Measurements from ENCODE around the gene PRKAB2.

GRCh38 chr1:147105909-147106308, 66.4 kb downstream of the PRKAB2 start:
- TF ChIP-seq, protein P1, sequence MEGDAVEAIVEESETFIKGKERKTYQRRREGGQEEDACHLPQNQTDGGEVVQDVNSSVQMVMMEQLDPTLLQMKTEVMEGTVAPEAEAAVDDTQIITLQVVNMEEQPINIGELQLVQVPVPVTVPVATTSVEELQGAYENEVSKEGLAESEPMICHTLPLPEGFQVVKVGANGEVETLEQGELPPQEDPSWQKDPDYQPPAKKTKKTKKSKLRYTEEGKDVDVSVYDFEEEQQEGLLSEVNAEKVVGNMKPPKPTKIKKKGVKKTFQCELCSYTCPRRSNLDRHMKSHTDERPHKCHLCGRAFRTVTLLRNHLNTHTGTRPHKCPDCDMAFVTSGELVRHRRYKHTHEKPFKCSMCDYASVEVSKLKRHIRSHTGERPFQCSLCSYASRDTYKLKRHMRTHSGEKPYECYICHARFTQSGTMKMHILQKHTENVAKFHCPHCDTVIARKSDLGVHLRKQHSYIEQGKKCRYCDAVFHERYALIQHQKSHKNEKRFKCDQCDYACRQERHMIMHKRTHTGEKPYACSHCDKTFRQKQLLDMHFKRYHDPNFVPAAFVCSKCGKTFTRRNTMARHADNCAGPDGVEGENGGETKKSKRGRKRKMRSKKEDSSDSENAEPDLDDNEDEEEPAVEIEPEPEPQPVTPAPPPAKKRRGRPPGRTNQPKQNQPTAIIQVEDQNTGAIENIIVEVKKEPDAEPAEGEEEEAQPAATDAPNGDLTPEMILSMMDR (IDR thresholded peaks at IDR 0.05; ENCODE audit: low read depth, low read length, missing input control), result no peak
- TF ChIP-seq, protein P2, sequence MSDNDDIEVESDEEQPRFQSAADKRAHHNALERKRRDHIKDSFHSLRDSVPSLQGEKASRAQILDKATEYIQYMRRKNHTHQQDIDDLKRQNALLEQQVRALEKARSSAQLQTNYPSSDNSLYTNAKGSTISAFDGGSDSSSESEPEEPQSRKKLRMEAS (IDR thresholded peaks at IDR 0.05), result no peak
- TF ChIP-seq RAD21 (IDR thresholded peaks at IDR 0.05) (no peak), SP1 (IDR thresholded peaks at IDR 0.05) (no peak), HNF4A (conservative IDR thresholded peaks at IDR 0.05) (no peak), TAF1 (conservative IDR thresholded peaks at IDR 0.05) (no peak), GABPA (IDR thresholded peaks at IDR 0.05 in 1 of 2, conservative IDR thresholded peaks at IDR 0.05 in 1 of 2) (no peak), YY1 (IDR thresholded peaks at IDR 0.05) (no peak)
